SK-N-SH (cell line): Measurements from ENCODE around the gene GPR17.

Source experiments
- CTCF ChIP-seq: fragments of 200-600 bp; sonication (generic); IDR thresholded peaks from 2 replicates; pipeline ENCODE4 v1.6.1; 2017; ENCODE audit warnings: antibody characterized with exemption, mild to moderate bottlenecking, moderate library complexity
- EP300 ChIP-seq, 2 experiments: IDR thresholded peaks; 2 replicates each; pipeline versions ENCODE4 v1.4.0 to v1.6.1; 2012; ENCODE audit warnings: borderline replicate concordance in 1 of 2, low read depth in 1 of 2, low read length in 1 of 2
- EZH2phosphoT487 ChIP-seq: fragments of 200-600 bp; sonication (generic); IDR thresholded peaks from 2 replicates; pipeline ENCODE4 v1.6.1; 2017; ENCODE audit warnings: low read depth, mixed run types, mild to moderate bottlenecking, antibody characterized with exemption, moderate library complexity, borderline replicate concordance
- GABPA ChIP-seq: IDR thresholded peaks from 2 replicates; pipeline ENCODE4 v1.4.0; 2012; ENCODE audit warnings: low read depth, mild to moderate bottlenecking
- JUND ChIP-seq: IDR thresholded peaks from 2 replicates; pipeline ENCODE4 v1.4.0; 2012
- POLR2AphosphoS5 ChIP-seq: IDR thresholded peaks from 2 replicates; pipeline ENCODE4 v1.6.1; 2012; ENCODE audit warnings: low read depth, low read length
- RXRA ChIP-seq: IDR thresholded peaks from 2 replicates; pipeline ENCODE4 v1.4.0; 2012; ENCODE audit warnings: low read depth, mild to moderate bottlenecking, borderline replicate concordance
- TAF1 ChIP-seq: IDR thresholded peaks from 2 replicates; pipeline ENCODE4 v1.6.1; 2012; ENCODE audit warnings: low read depth, mild to moderate bottlenecking, low read length, moderate library complexity, borderline replicate concordance

GRCh38 chr2:127638361-127639110 lies 7.4 kb upstream of the GPR17 start:
- TF ChIP-seq CTCF = no peak
- TF ChIP-seq RXRA = no peak
- no peak for TF ChIP-seq EP300 (IDR thresholded peaks at IDR 0.05; ENCODE audit: borderline replicate concordance in 1 of 2, low read depth in 1 of 2, low read length in 1 of 2)
- TF ChIP-seq JUND = no peak
- TF ChIP-seq GABPA = no peak
- no peak for TF ChIP-seq POLR2AphosphoS5
- TF ChIP-seq EZH2phosphoT487 = no peak
- no peak for TF ChIP-seq TAF1
